Midbrain (tissue), 1 donor: ENCODE data around the gene ATP8B1.

Source experiments
- DNase-seq: peaks from one replicate; lab custom pipeline; 2025; lab: John Stamatoyannopoulos, UW

ATP8B1 gene

GRCh38 chr18:57792631-57793301 is 10.3 kb downstream of the ATP8B1 start:
- no peak for DNase-seq

- no peak for DNase-seq
These were observed 11.2 kb downstream of the ATP8B1 start for GRCh38 chr18:57791911-57792310.

- DNase-seq: no peak
These were observed 11.9 kb downstream of the ATP8B1 start for GRCh38 chr18:57791192-57791591.

GRCh38 chr18:57790316-57790715 is 12.8 kb downstream of the ATP8B1 start:
- no peak for DNase-seq

- no peak for DNase-seq
These were observed 13.4 kb downstream of the ATP8B1 start for GRCh38 chr18:57789759-57790158.

GRCh38 chr18:57789090-57789489 is 14.0 kb downstream of the ATP8B1 start:
- DNase-seq: no peak

- DNase-seq: no peak
These were observed 15.9 kb downstream of the ATP8B1 start for GRCh38 chr18:57787068-57787685.

GRCh38 chr18:57785751-57786437 is 17.2 kb downstream of the ATP8B1 start:
- DNase-seq: no peak

GRCh38 chr18:57784801-57785114 is 18.4 kb downstream of the ATP8B1 start:
- DNase-seq: no peak

- DNase-seq: no peak
These were observed 18.9 kb downstream of the ATP8B1 start for GRCh38 chr18:57784034-57784800.

GRCh38 chr18:57782049-57782448 is 21.1 kb downstream of the ATP8B1 start:
- no peak for DNase-seq

GRCh38 chr18:57780706-57781347 is 22.3 kb downstream of the ATP8B1 start:
- DNase-seq: no peak

GRCh38 chr18:57780318-57780705 is 22.8 kb downstream of the ATP8B1 start:
- DNase-seq: no peak

- no peak for DNase-seq
These were observed 26.3 kb downstream of the ATP8B1 start for GRCh38 chr18:57776767-57777166.

GRCh38 chr18:57776354-57776753 is 26.8 kb downstream of the ATP8B1 start:
- DNase-seq: no peak

- DNase-seq: no peak
These were observed 27.2 kb downstream of the ATP8B1 start for GRCh38 chr18:57775937-57776336.

GRCh38 chr18:57772387-57772799 is 30.7 kb downstream of the ATP8B1 start:
- DNase-seq: no peak

GRCh38 chr18:57771626-57772025 is 31.5 kb downstream of the ATP8B1 start:
- no peak for DNase-seq

- DNase-seq: no peak
These were observed 31.9 kb downstream of the ATP8B1 start for GRCh38 chr18:57771193-57771592.

- DNase-seq: no peak
These were observed 34.4 kb downstream of the ATP8B1 start for GRCh38 chr18:57768537-57769326.
